ENCODE data around the gene CRTC3.

CRTC3 gene

GRCh38 chr15:90691369-90691768, 161.6 kb downstream of the CRTC3 start:
- DNase-seq (ENCODE audit: extremely low read depth in 1 of 2, low read depth in 1 of 2) = no peak

- DNase-seq (ENCODE audit: extremely low read depth in 1 of 2, low read depth in 1 of 2) = no peak
Measured at GRCh38 chr15:90691982-90692773, 162.5 kb downstream of the CRTC3 start.
